H1 (cell line): Measurements from ENCODE around the gene JMJD7. TPM values are rescaled to one million over a fixed set of nuclear protein-coding genes. Genes with fewer than 3 reads are reported as not detected.

ENCODE experiments used
- CHD1 ChIP-seq: IDR thresholded peaks from 2 replicates; pipeline ENCODE4 v1.6.1; 2012; ENCODE audit warnings: low read depth, low read length, improper control_type of control experiment
- CTBP2 ChIP-seq: IDR thresholded peaks from 2 replicates; pipeline ENCODE4 v1.7.0; 2011; ENCODE audit warnings: borderline replicate concordance, mild to moderate bottlenecking, moderate library complexity, mixed read lengths, low read length; ENCODE audit not compliant: insufficient read depth, insufficient read length
- JUND ChIP-seq: IDR thresholded peaks from 2 replicates; pipeline ENCODE4 v1.6.1; 2011; ENCODE audit warnings: mild to moderate bottlenecking, improper control_type of control experiment, low read length
- KDM1A ChIP-seq: fragments of 200-600, 300-600 bp; sonication (generic); IDR thresholded peaks from 2 replicates; pipeline ENCODE4 v1.7.1; 2016; ENCODE audit warnings: mild to moderate bottlenecking, low read length, borderline replicate concordance
- MAFK ChIP-seq: IDR thresholded peaks from 2 replicates; pipeline ENCODE4 v1.6.1; 2012; ENCODE audit warnings: low read depth, mild to moderate bottlenecking, improper control_type of control experiment, low read length
- RFX5 ChIP-seq: IDR thresholded peaks from 2 replicates; pipeline ENCODE4 v1.6.1; 2011; ENCODE audit warnings: low read depth, low read length, improper control_type of control experiment, borderline replicate concordance
- SIN3A ChIP-seq, 2 experiments: IDR thresholded peaks in 1 of 2; conservative IDR thresholded peaks in 1 of 2; 2 replicates each; pipeline ENCODE4 v1.6.1; 2011 to 2012; ENCODE audit warnings: low read length in 2 of 2, improper control_type of control experiment in 1 of 2, low read depth in 1 of 2, mild to moderate bottlenecking in 1 of 2
- TAF1 ChIP-seq: IDR thresholded peaks from 2 replicates; pipeline ENCODE4 v1.6.1; 2011; ENCODE audit warnings: mild to moderate bottlenecking, low read depth, low read length
- polyA plus RNA-seq, 7 experiments: library from polyadenylated mRNA; depleted of rRNA in 3 of 7; stranded (reverse) in 5 of 7; unstranded in 2 of 7; fragments of >200 nt in 5 of 7; fragments of 200-250 nt in 2 of 7; gene quantifications; 1 replicate in 5 of 7; 2 replicates in 1 of 7; 4 replicates in 1 of 7; pipeline versions ENCODE4 v1.2.1 to v1.2.3, GENCODE V29; 2011 to 2013; ENCODE audit warnings: missing spikeins in 2 of 7, mixed read lengths in 2 of 7
- total RNA-seq: library from RNA; stranded (reverse); fragmentation: NEBNext Ultra II Directional; extraction: Animal tissue kit (Norgen Biotek cat#: 25700); gene quantifications from 2 replicates; pipeline ENCODE4 v1.2.1, GENCODE V29; 2021

JMJD7 gene
- total and polyA plus RNA-seq, 2 of the 8 experiments (the other 6 are each of a cell fraction or from before 2014, with no cell fraction given) = 15.0 to 20.0 TPM

DNA sequence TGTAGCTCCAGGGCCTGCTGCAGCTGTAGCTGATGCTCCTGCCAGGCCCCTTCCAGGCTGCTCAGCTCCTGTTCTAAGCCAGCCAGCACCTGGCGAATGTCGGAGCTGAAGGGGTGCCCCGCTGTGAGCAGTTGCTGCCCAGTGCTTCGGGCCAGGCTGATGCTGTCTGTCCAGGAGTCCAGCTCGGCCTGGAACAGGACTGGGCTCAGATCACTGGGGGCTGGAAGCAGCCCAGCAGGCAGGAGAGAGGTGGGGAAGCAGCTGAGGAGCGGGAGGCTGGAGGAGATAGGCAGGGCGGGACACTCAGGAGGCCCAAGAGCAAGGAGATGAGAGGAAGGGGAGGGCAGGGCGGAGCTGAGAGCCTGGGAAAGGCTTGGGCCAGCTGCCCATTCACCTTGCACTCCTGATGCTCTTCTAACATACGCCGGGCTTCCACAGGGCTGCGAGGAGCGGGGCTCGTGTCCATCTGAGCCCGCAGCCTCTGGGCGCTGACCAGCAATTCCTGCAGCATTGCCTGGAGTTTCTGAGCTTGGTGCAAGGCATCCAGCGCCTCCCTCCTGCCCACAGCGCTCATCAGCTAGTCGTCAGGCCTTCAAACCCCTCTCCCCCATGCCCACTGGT is 34.0 kb downstream of the JMJD7 start (continued):
- TF ChIP-seq RFX5 (no peak), MAFK (no peak), JUND (no peak), CHD1 (no peak), KDM1A (no peak), SIN3A (conservative IDR thresholded peaks at IDR 0.05 in 1 of 2, IDR thresholded peaks at IDR 0.05 in 1 of 2; ENCODE audit: low read depth in 1 of 2, low read length in 2 of 2) (no peak), CTBP2 (no peak), TAF1 (no peak)
